ENCODE measurements around the gene ARID2.

DNA sequence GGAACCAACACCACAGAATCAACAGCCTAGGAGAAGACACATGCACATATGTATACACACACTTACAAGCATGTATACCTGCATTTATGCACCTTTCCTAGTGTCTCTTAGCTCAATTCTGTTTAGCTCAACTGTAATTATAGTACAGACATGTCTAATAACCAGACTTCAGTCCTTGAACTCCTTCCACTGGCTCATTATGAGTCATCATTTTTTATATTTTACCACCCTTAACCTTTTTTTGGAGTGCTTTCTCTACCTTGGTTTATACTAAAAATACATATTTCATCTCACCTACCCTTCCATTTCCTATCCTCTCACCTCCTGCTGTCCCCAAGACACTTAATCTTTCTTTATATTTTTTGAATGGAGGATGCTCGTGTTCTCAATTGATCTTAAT is 110.4 kb downstream of the ARID2 start:
- TF ChIP-seq GATA1 (IDR thresholded peaks at IDR 0.05; ENCODE audit: low read depth, low read length): no peak
- TF ChIP-seq POLR2A (IDR thresholded peaks at IDR 0.05; ENCODE audit: low read length): no peak
